Neural progenitor cell (in vitro differentiated cells): ENCODE results near the gene TSEN15.

ENCODE experiments used
- EZH2 ChIP-seq: fragments of 200-600 bp; sonication (generic); IDR thresholded peaks from 2 replicates; pipeline ENCODE4 v1.6.1; 2017; ENCODE audit warnings: antibody characterized with exemption, mild to moderate bottlenecking, moderate library complexity
- TF ChIP-seq, protein P1 (sequence below): fragments of 200-600 bp; sonication (generic); IDR thresholded peaks from 2 replicates; pipeline ENCODE4 v1.5.1; 2017; ENCODE audit warnings: antibody characterized with exemption, mild to moderate bottlenecking

DNA sequence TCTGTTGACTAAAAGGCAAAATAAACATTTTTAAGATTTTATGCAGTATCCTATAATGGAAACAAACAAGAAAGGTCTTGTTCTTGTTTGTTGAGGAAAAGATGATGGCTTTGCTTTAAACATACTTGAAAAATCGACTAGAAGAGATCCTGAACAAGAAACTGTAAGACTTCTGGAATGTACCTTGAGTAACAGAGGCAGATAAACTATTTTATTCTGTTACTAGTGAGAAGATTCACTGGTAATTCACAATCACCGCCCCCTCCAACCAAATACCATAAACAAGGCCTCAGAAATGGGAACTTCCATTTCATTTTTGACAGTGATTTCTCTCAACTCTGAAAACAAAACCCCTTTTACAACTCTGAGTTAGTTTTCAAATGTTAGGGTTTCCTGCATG, 18.1 kb downstream of the TSEN15 start:
- TF ChIP-seq, protein P1, sequence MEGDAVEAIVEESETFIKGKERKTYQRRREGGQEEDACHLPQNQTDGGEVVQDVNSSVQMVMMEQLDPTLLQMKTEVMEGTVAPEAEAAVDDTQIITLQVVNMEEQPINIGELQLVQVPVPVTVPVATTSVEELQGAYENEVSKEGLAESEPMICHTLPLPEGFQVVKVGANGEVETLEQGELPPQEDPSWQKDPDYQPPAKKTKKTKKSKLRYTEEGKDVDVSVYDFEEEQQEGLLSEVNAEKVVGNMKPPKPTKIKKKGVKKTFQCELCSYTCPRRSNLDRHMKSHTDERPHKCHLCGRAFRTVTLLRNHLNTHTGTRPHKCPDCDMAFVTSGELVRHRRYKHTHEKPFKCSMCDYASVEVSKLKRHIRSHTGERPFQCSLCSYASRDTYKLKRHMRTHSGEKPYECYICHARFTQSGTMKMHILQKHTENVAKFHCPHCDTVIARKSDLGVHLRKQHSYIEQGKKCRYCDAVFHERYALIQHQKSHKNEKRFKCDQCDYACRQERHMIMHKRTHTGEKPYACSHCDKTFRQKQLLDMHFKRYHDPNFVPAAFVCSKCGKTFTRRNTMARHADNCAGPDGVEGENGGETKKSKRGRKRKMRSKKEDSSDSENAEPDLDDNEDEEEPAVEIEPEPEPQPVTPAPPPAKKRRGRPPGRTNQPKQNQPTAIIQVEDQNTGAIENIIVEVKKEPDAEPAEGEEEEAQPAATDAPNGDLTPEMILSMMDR = no peak
- TF ChIP-seq EZH2 = no peak
